ENCODE data around the gene GPRC5A. TPM values are rescaled to one million over a fixed set of nuclear protein-coding genes. Genes with fewer than 3 reads are reported as not detected.

The GPRC5A gene
- total RNA-seq, 1 donor from 2014 or later: 13.1 TPM

GRCh38 chr12:12964255-12964654 lies 72.9 kb downstream of the GPRC5A start:
- no peak for DNase-seq (ENCODE audit: low spot score)
- H3K4me3 Mint-ChIP-seq (ENCODE audit: unreplicated experiment): no peak overlapping the region
- no peak overlapping the region for H3K27ac Mint-ChIP-seq (ENCODE audit: unreplicated experiment)
- no peaks in the 10 kb centered on the region for H3K27me3 Mint-ChIP-seq (ENCODE audit: low read depth)
- peaks cover 6% of the 10 kb centered on the region for H3K9me3 Mint-ChIP-seq (ENCODE audit: low read depth)
- TF ChIP-seq CTCF (IDR thresholded peaks at IDR 0.05): no peak
- H3K36me3 Mint-ChIP-seq (ENCODE audit: low read depth): peaks cover 11% of the 10 kb centered on the region
- no peaks in the 10 kb centered on the region for H3K4me1 Mint-ChIP-seq (ENCODE audit: low read depth)

- Mint-ChIP-seq H3K9me3 (ENCODE audit: low read depth) (peaks cover 6% of the 10 kb centered on the region), H3K4me3 (ENCODE audit: unreplicated experiment) (no peak overlapping the region), H3K27ac (ENCODE audit: unreplicated experiment) (no peak overlapping the region), H3K27me3 (ENCODE audit: low read depth) (no peaks in the 10 kb centered on the region), H3K36me3 (ENCODE audit: low read depth) (peaks cover 12% of the 10 kb centered on the region), H3K4me1 (ENCODE audit: low read depth) (no peaks in the 10 kb centered on the region)
- TF ChIP-seq CTCF (IDR thresholded peaks at IDR 0.05): no peak
- no peak for DNase-seq (ENCODE audit: low spot score)
Observed at GRCh38 chr12:12965836-12966235, 74.5 kb downstream of the GPRC5A start.

Other genes with a start within 250 kb of the GPRC5A start
- 0.60 TPM in 1 of 3 replicates, not detected in the others for gene GPR19, start 195.4 kb upstream of the GPRC5A start, total RNA-seq
- 32.1 to 37.9 TPM (median 35.9 TPM) in 3 replicates for gene CDKN1B, start 174.2 kb upstream of the GPRC5A start, total RNA-seq
- 4.2 to 8.1 TPM (median 7.1 TPM) in 3 replicates for gene APOLD1, start 105.9 kb upstream of the GPRC5A start, total RNA-seq
- 33.6 to 44.0 TPM (median 39.3 TPM) in 3 replicates for gene DDX47, start 78.2 kb upstream of the GPRC5A start, total RNA-seq
- not detected in 3 replicates for gene GPRC5D, start 60.6 kb downstream of the GPRC5A start, total RNA-seq
- 39.7 to 52.3 TPM (median 50.7 TPM) in 3 replicates for gene HEBP1, start 108.7 kb downstream of the GPRC5A start, total RNA-seq
- gene FAM234B, start 152.8 kb downstream of the GPRC5A start, total RNA-seq: 3.4 to 5.0 TPM (median 3.8 TPM) in 3 replicates
- gene GSG1, start 212.1 kb downstream of the GPRC5A start, total RNA-seq: 0.36 to 0.38 TPM in 2 of 3 replicates, not detected in the other

Measured in chondrocyte (in vitro differentiated cells).